Neural cell (in vitro differentiated cells): Measurements from ENCODE around the gene SLC26A11. TPM values are rescaled to one million over a fixed set of nuclear protein-coding genes. Genes with fewer than 3 reads are reported as not detected.

ENCODE experiments used
- H2AFZ ChIP-seq: fragments of 200-600, 300-800 bp; sonication (generic), shearing (Covaris generic); 2 replicates; pipeline ENCODE4 v1.6.0; 2014; ENCODE audit warnings: low read depth, mild to moderate bottlenecking, antibody characterized with exemption, low read length, moderate library complexity
- H3F3A ChIP-seq: fragments of 200-600 bp; shearing (Covaris generic); 2 replicates; pipeline ENCODE4 v1.6.1; 2016; ENCODE audit warnings: mild to moderate bottlenecking, moderate library complexity, mixed read lengths, antibody characterized with exemption, low read length; ENCODE audit not compliant: insufficient read depth, poor library complexity, severe bottlenecking
- H3K27ac ChIP-seq: fragments of 200-600, 300-800 bp; sonication (generic), shearing (Covaris generic); 2 replicates; pipeline ENCODE4 v1.5.1; 2014; ENCODE audit warnings: mild to moderate bottlenecking, low read length, moderate library complexity
- H3K27me3 ChIP-seq: fragments of 300-800, 200-600 bp; sonication (generic), shearing (Covaris generic); 2 replicates; pipeline ENCODE4 v1.6.0; 2014; ENCODE audit warnings: mild to moderate bottlenecking, low read depth, low read length, moderate library complexity; ENCODE audit not compliant: insufficient read depth
- H3K36me3 ChIP-seq: fragments of 300-800, 200-600 bp; sonication (generic), shearing (Covaris generic); 2 replicates; pipeline ENCODE4 v1.5.1; 2014; ENCODE audit warnings: mild to moderate bottlenecking, antibody characterized with exemption, low read length, moderate library complexity; ENCODE audit not compliant: insufficient read depth
- H3K4me2 ChIP-seq: fragments of 300-800, 200-600 bp; sonication (generic), shearing (Covaris generic); 2 replicates; pipeline ENCODE4 v1.6.0; 2014; ENCODE audit warnings: mild to moderate bottlenecking, low read length
- H3K4me3 ChIP-seq: fragments of 300-800, 200-600 bp; sonication (generic), shearing (Covaris generic); 2 replicates; pipeline ENCODE4 v1.5.1; 2014; ENCODE audit warnings: mild to moderate bottlenecking, low read length, moderate library complexity
- H3K79me2 ChIP-seq: fragments of 200-600 bp; shearing (Covaris generic); replicated peaks from 2 replicates; pipeline ENCODE4 v1.6.0; 2014; ENCODE audit warnings: mild to moderate bottlenecking, low read length, moderate library complexity; ENCODE audit not compliant: insufficient read depth
- H3K9ac ChIP-seq: fragments of 300-800, 200-600 bp; sonication (generic), shearing (Covaris generic); 2 replicates; pipeline ENCODE4 v1.6.1; 2016; ENCODE audit warnings: mild to moderate bottlenecking, low read length, mixed read lengths
- H3K9me2 ChIP-seq: fragments of 200-600 bp; shearing (Covaris generic); 2 replicates; pipeline ENCODE4 v1.6.1; 2016; ENCODE audit warnings: mild to moderate bottlenecking, low read length, mixed read lengths; ENCODE audit not compliant: insufficient read depth
- H3K9me3 ChIP-seq: fragments of 200-600, 300-800 bp; sonication (generic), shearing (Covaris generic); 2 replicates; pipeline ENCODE4 v1.6.1; 2016; ENCODE audit warnings: mild to moderate bottlenecking, mixed run types, low read length, moderate library complexity, mixed read lengths
- H4K20me1 ChIP-seq: fragments of 200-600 bp; shearing (Covaris generic); 2 replicates; pipeline ENCODE4 v1.6.1; 2016; ENCODE audit warnings: mild to moderate bottlenecking, mixed run types; ENCODE audit not compliant: insufficient read depth
- CTCF ChIP-seq: fragments of 450-650 bp; IDR thresholded peaks from 2 replicates; pipeline ENCODE4 v1.5.1; 2014; ENCODE audit warnings: antibody characterized with exemption, mild to moderate bottlenecking, moderate library complexity; ENCODE audit not compliant: poor library complexity, severe bottlenecking
- EP300 ChIP-seq: fragments of 450-650 bp; conservative IDR thresholded peaks from 2 replicates; pipeline ENCODE4 v1.6.1; 2014; ENCODE audit warnings: antibody characterized with exemption, mild to moderate bottlenecking, moderate library complexity; ENCODE audit not compliant: poor library complexity, severe bottlenecking
- EZH2 ChIP-seq: fragments of 200-600, 300-800 bp; shearing (Covaris generic), sonication (generic); IDR thresholded peaks from 2 replicates; pipeline ENCODE4 v1.6.1; 2014; ENCODE audit warnings: antibody characterized with exemption, low read length, borderline replicate concordance, mild to moderate bottlenecking; ENCODE audit not compliant: insufficient read depth, poor library complexity, severe bottlenecking
- MXI1 ChIP-seq: fragments of 450-650 bp; conservative IDR thresholded peaks from 2 replicates; pipeline ENCODE4 v1.6.1; 2014; ENCODE audit warnings: antibody characterized with exemption, mild to moderate bottlenecking; ENCODE audit not compliant: poor library complexity, severe bottlenecking
- POLR2AphosphoS5 ChIP-seq: IDR thresholded peaks from 2 replicates; pipeline ENCODE4 v1.6.1; 2012
- RAD21 ChIP-seq: fragments of 450-650 bp; conservative IDR thresholded peaks from 2 replicates; pipeline ENCODE4 v1.6.1; 2014; ENCODE audit warnings: antibody characterized with exemption, mild to moderate bottlenecking, moderate library complexity
- REST ChIP-seq: IDR thresholded peaks from 2 replicates; pipeline ENCODE4 v1.6.1; 2012; ENCODE audit warnings: borderline replicate concordance
- SMC3 ChIP-seq: fragments of 450-650 bp; conservative IDR thresholded peaks from 2 replicates; pipeline ENCODE4 v1.6.1; 2014; ENCODE audit warnings: antibody characterized with exemption, mild to moderate bottlenecking, moderate library complexity; ENCODE audit not compliant: poor library complexity
- TAF1 ChIP-seq: IDR thresholded peaks from 2 replicates; pipeline ENCODE4 v1.6.1; 2012; ENCODE audit warnings: low read depth
- polyA plus RNA-seq: library from polyadenylated mRNA; depleted of rRNA; stranded (reverse); fragments of >200 nt; gene quantifications from 2 replicates; pipeline ENCODE4 v1.2.3, GENCODE V29; 2014

SLC26A11 gene
- polyA plus RNA-seq, 1 donor from 2014 or later: 18.6 TPM

GRCh38 chr17:80289616-80290015, 69.4 kb downstream of the SLC26A11 start:
- Histone ChIP-seq H3K4me2 (no peak overlapping the region), H3K9me2 (no peaks in the 10 kb centered on the region), H3K36me3 (no peaks in the 10 kb centered on the region), H3F3A (no peaks in the 10 kb centered on the region), H3K9ac (no peak overlapping the region), H3K9me3 (no peaks in the 10 kb centered on the region), H4K20me1 (no peaks in the 10 kb centered on the region), H3K27me3 (no peaks in the 10 kb centered on the region), H2AFZ (no peak overlapping the region), H3K27ac (no peak overlapping the region), H3K4me3 (no peak overlapping the region), H3K79me2 (no peaks in the 10 kb centered on the region)
- TF ChIP-seq POLR2AphosphoS5 (no peak), EZH2 (no peak), SMC3 (no peak), REST (no peak), CTCF (no peak), MXI1 (no peak), EP300 (no peak), TAF1 (no peak), RAD21 (no peak)

- H2AFZ ChIP-seq: no peak overlapping the region
- H3K4me2 ChIP-seq: no peak overlapping the region
- no peaks in the 10 kb centered on the region for H3K36me3 ChIP-seq
- no peak overlapping the region for H3K9ac ChIP-seq
- H3K9me3 ChIP-seq: no peaks in the 10 kb centered on the region
- no peaks in the 10 kb centered on the region for H4K20me1 ChIP-seq
- H3K9me2 ChIP-seq: no peaks in the 10 kb centered on the region
- no peak overlapping the region for H3K27ac ChIP-seq
- no peaks in the 10 kb centered on the region for H3K27me3 ChIP-seq
- TF ChIP-seq MXI1 (no peak), SMC3 (no peak), RAD21 (no peak), POLR2AphosphoS5 (no peak), EZH2 (no peak), TAF1 (no peak), REST (no peak), EP300 (no peak)
- H3K79me2 ChIP-seq: no peaks in the 10 kb centered on the region
- no peak overlapping the region for H3K4me3 ChIP-seq
- no peaks in the 10 kb centered on the region for H3F3A ChIP-seq
These were observed 69.9 kb downstream of the SLC26A11 start for GRCh38 chr17:80290156-80290555.
